ENCODE data around the gene SNX17. TPM values are rescaled to one million over a fixed set of nuclear protein-coding genes. Genes with fewer than 3 reads are reported as not detected.

SNX17 gene
- total and polyA plus RNA-seq, 2 of the 13 experiments (the other 11 are each of a cell fraction or from before 2014, with no cell fraction given), result 75.0 to 109 TPM

DNA sequence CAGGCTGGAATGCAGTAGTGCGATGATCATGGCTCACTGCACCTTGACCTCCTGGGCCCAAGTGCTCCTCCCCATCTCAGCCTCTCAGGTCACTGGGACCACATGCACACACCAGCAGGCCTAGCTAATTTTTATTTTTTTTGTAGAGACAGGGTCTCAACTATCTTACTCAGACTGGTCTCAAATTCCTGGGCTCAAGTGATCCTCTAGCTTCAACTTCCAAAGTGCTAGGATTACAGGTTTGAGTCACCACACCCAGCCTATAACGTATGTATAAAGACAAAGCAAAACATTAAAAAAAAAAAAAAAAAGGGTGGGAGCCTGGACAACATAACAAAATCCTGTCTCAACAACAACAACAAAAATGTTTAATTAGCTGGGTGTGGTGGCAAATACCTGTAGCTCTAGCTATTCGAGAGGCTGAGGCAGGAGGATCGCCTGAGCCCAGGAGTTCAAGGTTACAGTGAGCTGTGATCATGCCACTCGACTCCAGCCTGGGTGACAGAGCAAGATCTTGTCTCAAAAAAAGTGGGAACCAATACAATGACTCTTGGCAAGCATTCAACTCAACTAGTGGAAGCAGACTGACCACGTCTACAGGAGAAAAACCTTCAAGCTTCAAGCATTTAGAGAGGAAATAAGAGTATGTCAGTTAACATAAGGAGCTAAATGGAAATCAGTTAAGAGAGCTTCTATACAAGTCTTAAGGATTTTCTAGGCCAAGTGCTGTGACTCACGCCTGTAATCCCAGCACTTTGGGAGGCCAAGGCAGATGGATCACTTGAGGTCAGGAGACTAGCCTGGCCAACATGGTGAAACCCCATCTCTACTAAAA is 16.4 kb upstream of the SNX17 start (continued):
- TF ChIP-seq HNF4G (IDR thresholded peaks at IDR 0.05; ENCODE audit: borderline replicate concordance, low read depth, low read length) (peak; percentile 83), HNF4G (CRISPR knock-in tag; IDR thresholded peaks at IDR 0.05; ENCODE audit: borderline replicate concordance, low read depth) (peak; percentile 74; the same call in 1 of the 2 replicates), ZNF766 (CRISPR knock-in tag; IDR thresholded peaks at IDR 0.05; ENCODE audit: borderline replicate concordance) (no peak), ZNF776 (CRISPR knock-in tag; IDR thresholded peaks at IDR 0.05) (no peak), ARID2 (CRISPR knock-in tag; IDR thresholded peaks at IDR 0.05; ENCODE audit: borderline replicate concordance) (0 out of 2 replicates have a peak, but pooled peaks have one; percentile 27), NFE2L1 (CRISPR knock-in tag; IDR thresholded peaks at IDR 0.05; ENCODE audit: borderline replicate concordance) (no peak), YY1 (IDR thresholded peaks at IDR 0.05; ENCODE audit: insufficient read depth, insufficient replicate concordance, low read depth, low read length) (no peak), ONECUT2 (CRISPR knock-in tag; IDR thresholded peaks at IDR 0.05) (no peak), ZKSCAN8 (CRISPR knock-in tag; IDR thresholded peaks at IDR 0.05; ENCODE audit: borderline replicate concordance) (no peak), SATB2 (CRISPR knock-in tag; IDR thresholded peaks at IDR 0.05) (no peak), NFATC3 (CRISPR knock-in tag; IDR thresholded peaks at IDR 0.05) (no peak), SMAD9 (CRISPR knock-in tag; IDR thresholded peaks at IDR 0.05) (no peak)
- TF ChIP-seq, protein P1, sequence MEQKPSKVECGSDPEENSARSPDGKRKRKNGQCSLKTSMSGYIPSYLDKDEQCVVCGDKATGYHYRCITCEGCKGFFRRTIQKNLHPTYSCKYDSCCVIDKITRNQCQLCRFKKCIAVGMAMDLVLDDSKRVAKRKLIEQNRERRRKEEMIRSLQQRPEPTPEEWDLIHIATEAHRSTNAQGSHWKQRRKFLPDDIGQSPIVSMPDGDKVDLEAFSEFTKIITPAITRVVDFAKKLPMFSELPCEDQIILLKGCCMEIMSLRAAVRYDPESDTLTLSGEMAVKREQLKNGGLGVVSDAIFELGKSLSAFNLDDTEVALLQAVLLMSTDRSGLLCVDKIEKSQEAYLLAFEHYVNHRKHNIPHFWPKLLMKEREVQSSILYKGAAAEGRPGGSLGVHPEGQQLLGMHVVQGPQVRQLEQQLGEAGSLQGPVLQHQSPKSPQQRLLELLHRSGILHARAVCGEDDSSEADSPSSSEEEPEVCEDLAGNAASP (CRISPR knock-in tag; IDR thresholded peaks at IDR 0.05; ENCODE audit: borderline replicate concordance), result peak; percentile 31; the same call in 1 of the 2 replicates
- TF ChIP-seq, protein P2, sequence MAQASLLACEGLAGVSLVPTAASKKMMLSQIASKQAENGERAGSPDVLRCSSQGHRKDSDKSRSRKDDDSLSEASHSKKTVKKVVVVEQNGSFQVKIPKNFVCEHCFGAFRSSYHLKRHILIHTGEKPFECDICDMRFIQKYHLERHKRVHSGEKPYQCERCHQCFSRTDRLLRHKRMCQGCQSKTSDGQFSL (CRISPR knock-in tag; IDR thresholded peaks at IDR 0.05), result no peak
- TF ChIP-seq, protein P3, sequence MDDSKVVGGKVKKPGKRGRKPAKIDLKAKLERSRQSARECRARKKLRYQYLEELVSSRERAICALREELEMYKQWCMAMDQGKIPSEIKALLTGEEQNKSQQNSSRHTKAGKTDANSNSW (CRISPR knock-in tag; IDR thresholded peaks at IDR 0.05; ENCODE audit: borderline replicate concordance), result no peak
- TF ChIP-seq, protein P4, sequence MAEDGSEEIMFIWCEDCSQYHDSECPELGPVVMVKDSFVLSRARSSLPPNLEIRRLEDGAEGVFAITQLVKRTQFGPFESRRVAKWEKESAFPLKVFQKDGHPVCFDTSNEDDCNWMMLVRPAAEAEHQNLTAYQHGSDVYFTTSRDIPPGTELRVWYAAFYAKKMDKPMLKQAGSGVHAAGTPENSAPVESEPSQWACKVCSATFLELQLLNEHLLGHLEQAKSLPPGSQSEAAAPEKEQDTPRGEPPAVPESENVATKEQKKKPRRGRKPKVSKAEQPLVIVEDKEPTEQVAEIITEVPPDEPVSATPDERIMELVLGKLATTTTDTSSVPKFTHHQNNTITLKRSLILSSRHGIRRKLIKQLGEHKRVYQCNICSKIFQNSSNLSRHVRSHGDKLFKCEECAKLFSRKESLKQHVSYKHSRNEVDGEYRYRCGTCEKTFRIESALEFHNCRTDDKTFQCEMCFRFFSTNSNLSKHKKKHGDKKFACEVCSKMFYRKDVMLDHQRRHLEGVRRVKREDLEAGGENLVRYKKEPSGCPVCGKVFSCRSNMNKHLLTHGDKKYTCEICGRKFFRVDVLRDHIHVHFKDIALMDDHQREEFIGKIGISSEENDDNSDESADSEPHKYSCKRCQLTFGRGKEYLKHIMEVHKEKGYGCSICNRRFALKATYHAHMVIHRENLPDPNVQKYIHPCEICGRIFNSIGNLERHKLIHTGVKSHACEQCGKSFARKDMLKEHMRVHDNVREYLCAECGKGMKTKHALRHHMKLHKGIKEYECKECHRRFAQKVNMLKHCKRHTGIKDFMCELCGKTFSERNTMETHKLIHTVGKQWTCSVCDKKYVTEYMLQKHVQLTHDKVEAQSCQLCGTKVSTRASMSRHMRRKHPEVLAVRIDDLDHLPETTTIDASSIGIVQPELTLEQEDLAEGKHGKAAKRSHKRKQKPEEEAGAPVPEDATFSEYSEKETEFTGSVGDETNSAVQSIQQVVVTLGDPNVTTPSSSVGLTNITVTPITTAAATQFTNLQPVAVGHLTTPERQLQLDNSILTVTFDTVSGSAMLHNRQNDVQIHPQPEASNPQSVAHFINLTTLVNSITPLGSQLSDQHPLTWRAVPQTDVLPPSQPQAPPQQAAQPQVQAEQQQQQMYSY (CRISPR knock-in tag; IDR thresholded peaks at IDR 0.05), result no peak
- TF ChIP-seq, protein P5, sequence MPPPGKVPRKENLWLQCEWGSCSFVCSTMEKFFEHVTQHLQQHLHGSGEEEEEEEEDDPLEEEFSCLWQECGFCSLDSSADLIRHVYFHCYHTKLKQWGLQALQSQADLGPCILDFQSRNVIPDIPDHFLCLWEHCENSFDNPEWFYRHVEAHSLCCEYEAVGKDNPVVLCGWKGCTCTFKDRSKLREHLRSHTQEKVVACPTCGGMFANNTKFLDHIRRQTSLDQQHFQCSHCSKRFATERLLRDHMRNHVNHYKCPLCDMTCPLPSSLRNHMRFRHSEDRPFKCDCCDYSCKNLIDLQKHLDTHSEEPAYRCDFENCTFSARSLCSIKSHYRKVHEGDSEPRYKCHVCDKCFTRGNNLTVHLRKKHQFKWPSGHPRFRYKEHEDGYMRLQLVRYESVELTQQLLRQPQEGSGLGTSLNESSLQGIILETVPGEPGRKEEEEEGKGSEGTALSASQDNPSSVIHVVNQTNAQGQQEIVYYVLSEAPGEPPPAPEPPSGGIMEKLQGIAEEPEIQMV (CRISPR knock-in tag; IDR thresholded peaks at IDR 0.05; ENCODE audit: low read depth), result no peak; the same call in 1 of the 2 replicates
- TF ChIP-seq, protein P6, sequence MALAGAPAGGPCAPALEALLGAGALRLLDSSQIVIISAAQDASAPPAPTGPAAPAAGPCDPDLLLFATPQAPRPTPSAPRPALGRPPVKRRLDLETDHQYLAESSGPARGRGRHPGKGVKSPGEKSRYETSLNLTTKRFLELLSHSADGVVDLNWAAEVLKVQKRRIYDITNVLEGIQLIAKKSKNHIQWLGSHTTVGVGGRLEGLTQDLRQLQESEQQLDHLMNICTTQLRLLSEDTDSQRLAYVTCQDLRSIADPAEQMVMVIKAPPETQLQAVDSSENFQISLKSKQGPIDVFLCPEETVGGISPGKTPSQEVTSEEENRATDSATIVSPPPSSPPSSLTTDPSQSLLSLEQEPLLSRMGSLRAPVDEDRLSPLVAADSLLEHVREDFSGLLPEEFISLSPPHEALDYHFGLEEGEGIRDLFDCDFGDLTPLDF (CRISPR knock-in tag; IDR thresholded peaks at IDR 0.05), result no peak
- TF ChIP-seq, protein P7, sequence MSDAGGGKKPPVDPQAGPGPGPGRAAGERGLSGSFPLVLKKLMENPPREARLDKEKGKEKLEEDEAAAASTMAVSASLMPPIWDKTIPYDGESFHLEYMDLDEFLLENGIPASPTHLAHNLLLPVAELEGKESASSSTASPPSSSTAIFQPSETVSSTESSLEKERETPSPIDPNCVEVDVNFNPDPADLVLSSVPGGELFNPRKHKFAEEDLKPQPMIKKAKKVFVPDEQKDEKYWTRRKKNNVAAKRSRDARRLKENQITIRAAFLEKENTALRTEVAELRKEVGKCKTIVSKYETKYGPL (CRISPR knock-in tag; IDR thresholded peaks at IDR 0.05), result no peak

Data from HepG2 (cell line).